Breast epithelium (tissue), 4 donors: ENCODE results near the gene PCDHB1. TPM values are rescaled to one million over a fixed set of nuclear protein-coding genes. Genes with fewer than 3 reads are reported as not detected.
"Not testable (repeated sequence)": the region's sequence is repeated elsewhere in the genome, so short reads cannot be mapped to it uniquely, and the experiment has no call there.

Experiments
- DNase-seq, 2 donors: peaks; one replicate each; pipeline ENCODE4 v3.0.0-alpha.2; 2019; ENCODE audit warnings: low spot score in 2 of 2
- H3K27ac ChIP-seq, 2 donors: fragments of 200-600 bp; sonication (generic) in 1 of 2; one replicate each; pipeline ENCODE4 v1.5.1; 2016 to 2019; ENCODE audit warnings: mild to moderate bottlenecking in 1 of 2
- H3K27me3 ChIP-seq, 2 donors: fragments of 200-600 bp; sonication (generic) in 1 of 2; one replicate each; pipeline versions ENCODE4 v1.5.1 to v1.6.0; 2017 to 2019; ENCODE audit warnings: control low read depth in 1 of 2, mild to moderate bottlenecking in 1 of 2
- H3K36me3 ChIP-seq: fragments of 200-600 bp; one replicate; pipeline ENCODE4 v1.5.1; 2019
- H3K4me1 ChIP-seq, 2 donors: fragments of 200-600 bp; sonication (generic); one replicate each; pipeline ENCODE4 v1.5.1; 2016 to 2019; ENCODE audit warnings: control low read depth in 1 of 2
- H3K4me3 ChIP-seq, 3 donors: fragments of 200-600 bp; sonication (generic); 1 replicate in 2 of 3; 2 replicates in 1 of 3; pipeline ENCODE4 v1.5.1; 2016 to 2019; ENCODE audit warnings: mild to moderate bottlenecking in 3 of 3, moderate library complexity in 2 of 3
- H3K9me3 ChIP-seq, 2 donors: fragments of 200-600 bp; sonication (generic) in 1 of 2; one replicate each; pipeline ENCODE4 v1.5.1; 2016 to 2019; ENCODE audit warnings: control low read depth in 1 of 2
- POLR2A ChIP-seq: fragments of 450-650 bp; IDR thresholded peaks from one replicate; pipeline ENCODE4 v1.6.1; 2016; ENCODE audit warnings: antibody characterized with exemption, mild to moderate bottlenecking, moderate library complexity
- POLR2AphosphoS5 ChIP-seq, 3 donors: sonication (generic); formaldehyde crosslinking; IDR thresholded peaks; one replicate each; pipeline ENCODE4 v1.6.1; 2017; ENCODE audit warnings: antibody characterized with exemption in 3 of 3
- intact Hi-C: fragments of 100-400 bp; cut with DNase I; formaldehyde crosslinking; loops from one replicate; pipeline ENCODE4 v1.15.1; 2023; ENCODE audit warnings: low total_unique reads
- total RNA-seq, 3 donors: library from RNA; depleted of rRNA; stranded (reverse); fragments of >200 nt; gene quantifications; one replicate each; pipeline ENCODE4 v1.1.0, GENCODE V29; 2016
- TF ChIP-seq, protein P1 (sequence below), 3 donors: fragments of 450-650 bp; IDR thresholded peaks; one replicate each; pipeline ENCODE4 v1.5.1; 2016 to 2017; ENCODE audit warnings: antibody characterized with exemption in 3 of 3, mild to moderate bottlenecking in 3 of 3, moderate library complexity in 3 of 3

Gene PCDHB1
- total RNA-seq, 3 donors from 2014 or later: under 0.01 TPM; not detected in 1

DNA sequence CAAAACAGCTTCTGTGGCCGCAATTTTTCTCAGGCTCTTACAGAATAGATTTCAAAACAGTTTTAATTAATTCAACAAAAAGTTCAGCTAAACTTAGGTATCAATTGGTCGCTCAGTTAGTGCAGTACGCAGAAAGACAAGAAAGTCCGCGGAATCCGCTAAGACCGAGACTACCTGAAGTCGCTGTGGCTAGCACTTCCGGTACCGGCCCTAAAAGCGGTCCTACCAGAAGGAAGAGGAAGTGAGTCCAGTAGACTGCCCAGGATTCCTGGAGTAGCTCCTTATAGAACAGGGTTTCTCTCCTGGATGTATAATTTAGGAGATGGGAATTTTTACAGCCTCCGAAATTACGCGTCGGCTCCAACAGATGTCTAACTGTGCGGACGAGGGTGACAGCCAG, 26.7 kb downstream of the PCDHB1 start:
- Histone ChIP-seq H3K27me3 (peaks cover 0 to 12% of the 10 kb centered on the region in 2 donors), H3K4me3 (peak overlapping the region in 1 of 3 donors; percentile 7), H3K4me1 (no peaks in the 10 kb centered on the region), H3K27ac (no peak overlapping the region), H3K9me3 (peaks cover 4 to 20% of the 10 kb centered on the region in 2 donors), H3K36me3 (no peaks in the 10 kb centered on the region)
- intact Hi-C loops: no loop called here
- no peak for DNase-seq
- TF ChIP-seq, protein P1, sequence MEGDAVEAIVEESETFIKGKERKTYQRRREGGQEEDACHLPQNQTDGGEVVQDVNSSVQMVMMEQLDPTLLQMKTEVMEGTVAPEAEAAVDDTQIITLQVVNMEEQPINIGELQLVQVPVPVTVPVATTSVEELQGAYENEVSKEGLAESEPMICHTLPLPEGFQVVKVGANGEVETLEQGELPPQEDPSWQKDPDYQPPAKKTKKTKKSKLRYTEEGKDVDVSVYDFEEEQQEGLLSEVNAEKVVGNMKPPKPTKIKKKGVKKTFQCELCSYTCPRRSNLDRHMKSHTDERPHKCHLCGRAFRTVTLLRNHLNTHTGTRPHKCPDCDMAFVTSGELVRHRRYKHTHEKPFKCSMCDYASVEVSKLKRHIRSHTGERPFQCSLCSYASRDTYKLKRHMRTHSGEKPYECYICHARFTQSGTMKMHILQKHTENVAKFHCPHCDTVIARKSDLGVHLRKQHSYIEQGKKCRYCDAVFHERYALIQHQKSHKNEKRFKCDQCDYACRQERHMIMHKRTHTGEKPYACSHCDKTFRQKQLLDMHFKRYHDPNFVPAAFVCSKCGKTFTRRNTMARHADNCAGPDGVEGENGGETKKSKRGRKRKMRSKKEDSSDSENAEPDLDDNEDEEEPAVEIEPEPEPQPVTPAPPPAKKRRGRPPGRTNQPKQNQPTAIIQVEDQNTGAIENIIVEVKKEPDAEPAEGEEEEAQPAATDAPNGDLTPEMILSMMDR (IDR thresholded peaks at IDR 0.05): no peak
- TF ChIP-seq POLR2A (no peak), POLR2AphosphoS5 (IDR thresholded peaks at IDR 0.05) (no peak)

DNA sequence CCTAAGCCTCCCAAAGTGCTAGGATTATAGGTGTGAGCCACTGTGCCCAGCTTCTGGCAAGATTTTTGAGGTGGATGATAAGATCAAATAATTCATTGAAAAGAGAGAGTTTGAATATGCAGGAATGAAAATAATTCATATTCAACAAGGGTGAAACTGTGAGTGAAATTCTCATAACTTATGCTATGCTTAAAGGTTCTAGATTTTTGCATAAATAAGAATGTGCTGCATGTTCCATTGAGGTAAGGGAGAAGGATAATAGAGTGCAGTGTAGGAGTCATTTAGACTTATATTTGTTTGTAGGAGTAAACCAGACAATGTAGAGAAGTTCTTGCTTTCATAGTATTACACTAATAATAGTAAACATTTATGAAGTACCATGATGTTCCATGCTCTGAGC, 31.1 kb downstream of the PCDHB1 start:
- H3K4me1 ChIP-seq: no peaks in the 10 kb centered on the region
- H3K9me3 ChIP-seq: peaks cover 5 to 29% of the 10 kb centered on the region in 2 donors
- intact Hi-C loops: no loop called here
- H3K27ac ChIP-seq: no peak overlapping the region
- peaks cover 0 to 8% of the 10 kb centered on the region in 2 donors for H3K27me3 ChIP-seq
- H3K4me3 ChIP-seq: no peak overlapping the region
- TF ChIP-seq, protein P1 (IDR thresholded peaks at IDR 0.05): no peak
- no peak for TF ChIP-seq POLR2AphosphoS5 (IDR thresholded peaks at IDR 0.05)
- TF ChIP-seq POLR2A: no peak
- H3K36me3 ChIP-seq: no peaks in the 10 kb centered on the region
- no peak for DNase-seq

DNA sequence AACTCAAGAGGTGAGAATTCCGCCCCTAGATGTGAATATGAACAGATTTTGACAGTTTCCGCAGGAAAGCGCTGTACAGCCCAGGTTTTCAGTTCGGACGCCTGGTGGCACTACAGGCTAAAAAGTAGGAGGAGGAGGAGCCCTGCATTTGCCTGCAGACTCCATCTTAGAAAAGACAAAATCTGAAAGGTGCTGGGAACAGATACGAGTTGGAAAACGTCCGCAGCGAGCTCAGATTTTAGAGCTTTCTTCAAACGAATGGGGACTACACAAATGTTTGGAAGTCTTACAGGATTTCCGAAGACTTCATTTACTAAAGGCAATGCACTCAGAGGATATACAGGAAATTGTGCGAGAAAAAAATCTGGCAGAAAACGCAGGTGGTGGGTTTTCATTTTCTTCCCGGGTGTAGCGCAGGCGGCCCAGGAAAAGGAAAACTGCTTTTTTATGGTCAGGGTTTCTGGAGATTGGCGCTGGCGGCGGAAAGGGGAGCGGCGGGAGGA, 33.4 kb downstream of the PCDHB1 start:
- intact Hi-C loops: no loop called here
- Histone ChIP-seq H3K4me1 (no peaks in the 10 kb centered on the region), H3K36me3 (no peaks in the 10 kb centered on the region), H3K9me3 (peaks cover 5 to 36% of the 10 kb centered on the region in 2 donors), H3K27me3 (no peaks in the 10 kb centered on the region), H3K27ac (peak overlapping the region in 1 of 2 donors; percentile 64), H3K4me3 (peak overlapping the region; percentile 27 to 58 (median 54))
- TF ChIP-seq POLR2AphosphoS5 (IDR thresholded peaks at IDR 0.05): no peak
- TF ChIP-seq, protein P1 (IDR thresholded peaks at IDR 0.05): peak; percentile 14 to 66 (median 40)
- DNase-seq: peak; percentile 32 to 64

DNA sequence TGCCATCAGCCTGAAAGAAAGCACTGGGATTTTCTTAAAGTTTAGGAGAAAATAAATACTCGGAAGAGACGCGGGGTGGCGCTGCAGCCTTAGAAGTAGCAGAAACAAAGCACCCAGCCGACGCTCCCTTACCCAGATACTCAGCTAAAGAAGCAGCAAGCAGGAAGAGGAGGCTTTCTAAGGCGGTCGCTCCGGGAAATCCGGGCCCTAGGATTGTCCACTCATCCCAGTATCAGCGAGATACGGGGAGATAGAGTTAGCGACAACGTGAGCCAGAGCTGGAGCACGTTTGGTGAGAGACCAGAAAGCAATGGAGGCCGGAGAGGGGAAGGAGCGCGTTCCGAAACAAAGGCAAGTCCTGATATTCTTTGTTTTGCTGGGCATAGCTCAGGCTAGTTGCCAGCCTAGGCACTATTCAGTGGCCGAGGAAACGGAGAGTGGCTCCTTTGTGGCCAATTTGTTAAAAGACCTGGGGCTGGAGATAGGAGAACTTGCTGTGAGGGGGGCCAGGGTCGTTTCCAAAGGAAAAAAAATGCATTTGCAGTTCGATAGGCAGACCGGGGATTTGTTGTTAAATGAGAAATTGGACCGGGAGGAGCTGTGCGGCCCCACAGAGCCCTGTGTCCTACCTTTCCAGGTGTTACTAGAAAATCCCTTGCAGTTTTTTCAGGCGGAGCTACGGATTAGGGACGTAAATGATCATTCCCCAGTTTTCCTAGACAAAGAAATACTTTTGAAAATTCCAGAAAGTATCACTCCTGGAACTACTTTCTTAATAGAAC, 43.5 kb downstream of the PCDHB1 start, which contains the start of gene PCDHB2:
PCDHB2 (plus strand) TSS at position 135 of the 782 bp plus-strand sequence; CDS start at position 311, 176 bp downstream.
- peak within 1 kb of the TSS; percentile 33 to 63 (median 35) for H3K4me3 ChIP-seq
- intact Hi-C loops: no loop called here
- H3K27ac ChIP-seq: peak within 1 kb of the TSS; percentile 15 to 74
- no peaks in the 10 kb centered on the region for H3K36me3 ChIP-seq
- no peaks in the 10 kb centered on the region for H3K27me3 ChIP-seq
- no peaks in the 10 kb centered on the region for H3K4me1 ChIP-seq
- TF ChIP-seq POLR2AphosphoS5 (IDR thresholded peaks at IDR 0.05): no peak
- TF ChIP-seq POLR2A: no peak
- TF ChIP-seq, protein P1 (IDR thresholded peaks at IDR 0.05): peak in 2 of 3 donors; percentile 19 to 42
- DNase-seq: no peak
- H3K9me3 ChIP-seq: peaks cover 29 to 71% of the 10 kb centered on the region in 2 donors

DNA sequence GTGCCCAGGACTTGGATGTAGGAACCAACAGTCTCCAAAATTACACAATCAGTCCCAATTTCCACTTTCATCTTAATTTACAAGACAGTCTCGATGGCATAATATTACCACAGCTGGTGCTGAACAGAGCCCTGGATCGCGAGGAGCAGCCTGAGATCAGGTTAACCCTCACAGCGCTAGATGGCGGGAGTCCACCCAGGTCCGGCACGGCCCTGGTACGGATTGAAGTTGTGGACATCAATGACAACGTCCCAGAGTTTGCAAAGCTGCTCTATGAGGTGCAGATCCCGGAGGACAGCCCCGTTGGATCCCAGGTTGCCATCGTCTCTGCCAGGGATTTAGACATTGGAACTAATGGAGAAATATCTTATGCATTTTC, 44.1 kb downstream of the PCDHB1 start:
- no peaks in the 10 kb centered on the region for H3K36me3 ChIP-seq
- intact Hi-C loops: no loop called here
- no peaks in the 10 kb centered on the region for H3K27me3 ChIP-seq
- H3K27ac ChIP-seq: no peak overlapping the region
- TF ChIP-seq, protein P1 (IDR thresholded peaks at IDR 0.05): no peak
- TF ChIP-seq POLR2A: no peak
- no peak for TF ChIP-seq POLR2AphosphoS5 (IDR thresholded peaks at IDR 0.05)
- DNase-seq: no peak
- H3K9me3 ChIP-seq: peaks cover 33 to 69% of the 10 kb centered on the region in 2 donors
- H3K4me3 ChIP-seq: peak overlapping the region in 2 of 3 donors; percentile 35 to 63
- no peaks in the 10 kb centered on the region for H3K4me1 ChIP-seq

DNA sequence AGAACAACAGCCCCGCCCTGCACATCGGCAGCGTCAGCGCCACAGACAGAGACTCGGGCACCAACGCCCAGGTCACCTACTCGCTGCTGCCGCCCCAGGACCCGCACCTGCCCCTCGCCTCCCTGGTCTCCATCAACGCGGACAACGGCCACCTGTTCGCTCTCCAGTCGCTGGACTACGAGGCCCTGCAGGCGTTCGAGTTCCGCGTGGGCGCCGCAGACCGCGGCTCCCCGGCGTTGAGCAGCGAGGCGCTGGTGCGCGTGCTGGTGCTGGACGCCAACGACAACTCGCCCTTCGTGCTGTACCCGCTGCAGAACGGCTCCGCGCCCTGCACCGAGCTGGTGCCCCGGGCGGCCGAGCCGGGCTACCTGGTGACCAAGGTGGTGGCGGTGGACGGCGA, 45.0 kb downstream of the PCDHB1 start:
- H3K27ac ChIP-seq, H3K4me1 ChIP-seq, H3K4me3 ChIP-seq, H3K36me3 ChIP-seq, intact Hi-C loops, DNase-seq, H3K27me3 ChIP-seq: not testable (repeated sequence)
- peaks cover 42 to 69% of the 10 kb centered on the region in 2 donors for H3K9me3 ChIP-seq

DNA sequence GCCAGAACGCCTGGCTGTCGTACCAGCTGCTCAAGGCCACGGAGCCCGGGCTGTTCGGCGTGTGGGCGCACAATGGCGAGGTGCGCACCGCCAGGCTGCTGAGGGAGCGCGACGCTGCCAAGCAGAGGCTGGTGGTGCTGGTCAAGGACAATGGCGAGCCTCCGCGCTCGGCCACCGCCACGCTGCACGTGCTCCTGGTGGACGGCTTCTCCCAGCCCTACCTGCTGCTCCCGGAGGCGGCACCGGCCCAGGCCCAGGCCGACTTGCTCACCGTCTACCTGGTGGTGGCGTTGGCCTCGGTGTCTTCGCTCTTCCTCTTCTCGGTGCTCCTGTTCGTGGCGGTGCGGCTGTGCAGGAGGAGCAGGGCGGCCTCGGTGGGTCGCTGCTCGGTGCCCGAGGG, 45.4 kb downstream of the PCDHB1 start:
- H3K4me3 ChIP-seq, H3K27ac ChIP-seq, intact Hi-C loops, H3K27me3 ChIP-seq, H3K36me3 ChIP-seq, DNase-seq, H3K4me1 ChIP-seq: not testable (repeated sequence)
- H3K9me3 ChIP-seq: peaks cover 46 to 71% of the 10 kb centered on the region in 2 donors
